Measurements from ENCODE around the gene MXI1.

Gene MXI1

DNA sequence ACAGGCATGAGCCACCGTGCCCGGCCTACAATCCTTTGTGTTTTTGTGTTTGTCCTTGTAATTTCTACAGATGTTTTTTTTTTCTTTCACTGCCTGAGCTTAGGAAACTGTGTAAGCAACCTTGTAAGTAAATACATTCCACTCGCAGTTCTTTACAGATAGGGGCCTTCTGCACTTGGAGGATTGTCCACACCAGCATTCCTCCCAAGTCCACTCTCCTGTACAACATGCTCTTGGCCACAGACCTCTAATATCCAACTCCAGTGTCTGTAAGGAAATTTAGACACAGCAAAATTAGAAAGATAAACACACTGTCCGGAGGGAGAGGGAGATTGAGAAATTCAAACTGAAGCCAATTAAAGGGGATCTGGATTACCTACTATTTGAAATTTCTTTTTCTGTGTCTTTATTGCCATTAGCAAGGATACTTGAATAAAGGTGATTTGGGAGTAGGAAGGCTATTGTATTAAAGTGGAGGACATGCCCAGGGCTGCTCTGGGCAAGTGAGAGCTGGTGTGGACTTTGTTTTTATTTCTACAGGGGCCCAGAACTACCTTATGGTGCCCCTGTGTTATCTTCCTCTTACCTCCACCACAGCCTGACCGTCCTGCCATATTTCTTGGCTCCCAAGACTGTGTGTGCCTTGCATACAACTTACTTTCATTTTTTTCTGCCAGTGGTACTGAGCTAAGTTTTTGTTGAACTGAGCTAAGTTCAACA, 9.7 kb downstream of the MXI1 start:
- Histone ChIP-seq H3K27me3 (ENCODE audit: insufficient read depth, low read depth, severe bottlenecking) (no peaks in the 10 kb centered on the region), H3K36me3 (no peaks in the 10 kb centered on the region), H3K27ac (no peak overlapping the region), H3K9me3 (ENCODE audit: severe bottlenecking) (no peaks in the 10 kb centered on the region), H3K4me3 (ENCODE audit: low read depth, low read length) (no peak overlapping the region)
- TF ChIP-seq, protein P1, sequence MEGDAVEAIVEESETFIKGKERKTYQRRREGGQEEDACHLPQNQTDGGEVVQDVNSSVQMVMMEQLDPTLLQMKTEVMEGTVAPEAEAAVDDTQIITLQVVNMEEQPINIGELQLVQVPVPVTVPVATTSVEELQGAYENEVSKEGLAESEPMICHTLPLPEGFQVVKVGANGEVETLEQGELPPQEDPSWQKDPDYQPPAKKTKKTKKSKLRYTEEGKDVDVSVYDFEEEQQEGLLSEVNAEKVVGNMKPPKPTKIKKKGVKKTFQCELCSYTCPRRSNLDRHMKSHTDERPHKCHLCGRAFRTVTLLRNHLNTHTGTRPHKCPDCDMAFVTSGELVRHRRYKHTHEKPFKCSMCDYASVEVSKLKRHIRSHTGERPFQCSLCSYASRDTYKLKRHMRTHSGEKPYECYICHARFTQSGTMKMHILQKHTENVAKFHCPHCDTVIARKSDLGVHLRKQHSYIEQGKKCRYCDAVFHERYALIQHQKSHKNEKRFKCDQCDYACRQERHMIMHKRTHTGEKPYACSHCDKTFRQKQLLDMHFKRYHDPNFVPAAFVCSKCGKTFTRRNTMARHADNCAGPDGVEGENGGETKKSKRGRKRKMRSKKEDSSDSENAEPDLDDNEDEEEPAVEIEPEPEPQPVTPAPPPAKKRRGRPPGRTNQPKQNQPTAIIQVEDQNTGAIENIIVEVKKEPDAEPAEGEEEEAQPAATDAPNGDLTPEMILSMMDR (IDR thresholded peaks at IDR 0.05; ENCODE audit: low read depth, low read length) = no peak
- DNase-seq = no peak

DNA sequence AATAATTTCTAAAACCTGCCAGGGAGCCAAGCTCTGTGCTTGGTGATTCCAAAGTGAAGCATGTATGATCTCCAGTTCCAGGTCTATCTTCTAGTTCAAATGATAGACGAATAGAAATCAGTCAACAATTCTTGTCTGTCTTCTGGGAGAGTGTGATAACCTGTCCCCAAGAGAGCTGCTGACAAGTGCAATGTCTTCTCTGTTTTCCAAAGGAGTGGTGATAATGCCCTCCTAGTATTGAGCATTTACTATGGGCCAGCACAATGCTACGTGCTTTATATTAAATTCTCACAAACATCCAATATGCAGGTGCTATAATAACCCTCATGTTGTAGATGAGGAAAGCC, 10.2 kb downstream of the MXI1 start:
- DNase-seq = no peak
- Histone ChIP-seq H3K36me3 (no peaks in the 10 kb centered on the region), H3K27me3 (ENCODE audit: insufficient read depth, low read depth, severe bottlenecking) (no peaks in the 10 kb centered on the region), H3K4me3 (ENCODE audit: low read depth, low read length) (no peak overlapping the region), H3K27ac (no peak overlapping the region), H3K9me3 (ENCODE audit: severe bottlenecking) (no peaks in the 10 kb centered on the region)
- TF ChIP-seq, protein P1 (IDR thresholded peaks at IDR 0.05; ENCODE audit: low read depth, low read length) = no peak

DNA sequence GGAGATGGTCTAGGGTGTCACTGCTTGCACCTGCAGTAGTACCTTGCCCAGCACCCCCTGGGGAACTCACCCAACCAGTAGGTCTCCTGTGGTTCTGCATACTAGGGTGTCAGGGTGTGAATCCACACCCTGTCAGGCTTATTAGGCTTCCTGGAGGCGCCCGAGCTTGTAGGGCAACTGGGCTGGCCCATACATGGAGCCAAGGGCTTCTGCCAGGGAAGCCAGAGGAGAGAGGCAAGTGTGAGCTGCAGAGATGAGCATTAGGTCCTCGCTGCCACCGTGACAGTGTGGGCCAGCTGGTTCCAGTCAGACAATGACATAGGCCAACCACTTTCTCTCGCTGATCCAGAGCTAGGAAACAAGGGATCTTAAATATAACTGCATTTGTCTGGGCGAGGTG, 11.2 kb downstream of the MXI1 start:
- Histone ChIP-seq H3K27me3 (ENCODE audit: insufficient read depth, low read depth, severe bottlenecking) (no peaks in the 10 kb centered on the region), H3K27ac (no peak overlapping the region), H3K9me3 (ENCODE audit: severe bottlenecking) (no peaks in the 10 kb centered on the region), H3K36me3 (no peaks in the 10 kb centered on the region), H3K4me3 (ENCODE audit: low read depth, low read length) (no peak overlapping the region)
- DNase-seq = no peak
- TF ChIP-seq, protein P1 (IDR thresholded peaks at IDR 0.05; ENCODE audit: low read depth, low read length) = no peak

DNA sequence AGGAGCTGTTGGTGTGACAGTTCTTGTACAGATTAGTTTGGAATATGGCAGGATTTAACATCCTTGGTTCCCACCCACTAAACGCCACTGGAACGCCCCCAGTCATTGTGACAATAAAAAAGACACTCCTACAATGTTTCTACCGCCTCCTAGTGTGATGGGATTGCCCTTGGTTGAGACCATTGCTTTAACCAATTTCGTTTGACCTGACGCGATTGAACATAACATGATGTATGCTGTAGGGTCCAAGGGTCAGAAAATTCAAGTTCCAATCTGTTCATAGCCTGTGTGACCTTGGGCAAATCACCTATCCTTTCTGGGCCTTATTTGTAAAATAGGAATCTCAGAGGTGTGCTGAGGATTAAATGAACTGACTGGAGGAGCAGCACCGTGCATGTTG, 12.5 kb downstream of the MXI1 start:
- Histone ChIP-seq H3K36me3 (no peaks in the 10 kb centered on the region), H3K9me3 (ENCODE audit: severe bottlenecking) (no peaks in the 10 kb centered on the region), H3K27ac (no peak overlapping the region), H3K4me3 (ENCODE audit: low read depth, low read length) (no peak overlapping the region), H3K27me3 (ENCODE audit: insufficient read depth, low read depth, severe bottlenecking) (no peaks in the 10 kb centered on the region)
- no peak for DNase-seq
- TF ChIP-seq, protein P1 (IDR thresholded peaks at IDR 0.05; ENCODE audit: low read depth, low read length) = no peak

DNA sequence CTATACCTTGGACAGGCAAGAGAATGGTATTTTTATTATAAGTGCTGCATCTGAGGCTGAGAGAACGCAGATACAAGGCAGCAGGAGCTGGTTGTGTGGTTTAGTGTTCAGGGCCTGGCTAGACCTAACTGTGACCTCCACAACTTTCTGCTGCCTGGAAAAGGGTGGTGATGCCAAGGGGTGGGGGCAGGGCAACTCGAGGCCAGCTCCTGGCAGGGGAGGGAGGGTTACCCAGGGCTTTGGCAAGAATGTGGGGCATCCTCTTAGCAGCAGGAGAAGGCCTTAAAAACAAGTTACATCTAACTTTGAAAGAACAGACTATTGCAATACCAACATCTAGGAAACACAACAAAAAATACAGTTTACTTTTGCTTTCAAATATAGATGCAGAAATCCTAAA, 13.0 kb downstream of the MXI1 start:
- TF ChIP-seq, protein P1 (IDR thresholded peaks at IDR 0.05; ENCODE audit: low read depth, low read length) = no peak
- no peaks in the 10 kb centered on the region for H3K27me3 ChIP-seq (ENCODE audit: insufficient read depth, low read depth, severe bottlenecking)
- no peak for DNase-seq
- no peaks in the 10 kb centered on the region for H3K9me3 ChIP-seq (ENCODE audit: severe bottlenecking)
- H3K36me3 ChIP-seq = no peaks in the 10 kb centered on the region
- H3K4me3 ChIP-seq (ENCODE audit: low read depth, low read length) = no peak overlapping the region
- H3K27ac ChIP-seq = no peak overlapping the region

Measured in WERI-Rb-1 (cell line).